Adrenal gland (tissue), 12 donors: ENCODE results near the gene CLEC7A. TPM values are rescaled to one million over a fixed set of nuclear protein-coding genes. Genes with fewer than 3 reads are reported as not detected.
A peak's percentile ranks its signal among the peaks of the same experiment; 100 is the strongest.

Source experiments
- DNase-seq, 7 donors: peaks; one replicate each; pipeline ENCODE4 v3.0.0-alpha.2; 2019 to 2020
- H3K27ac ChIP-seq, 5 donors: fragments of 200-600 bp; sonication (generic) in 4 of 5; 1 replicate in 3 of 5; 2 replicates in 2 of 5; pipeline versions ENCODE4 v1.5.1 to v1.8.0; 2016 to 2020; ENCODE audit warnings: mild to moderate bottlenecking in 1 of 5
- H3K27me3 ChIP-seq: fragments of 200-600 bp; 2 replicates; pipeline ENCODE4 v1.8.0; 2021
- H3K36me3 ChIP-seq, 2 donors: fragments of 200-600 bp; replicated peaks in 1 of 2; 1 replicate in 1 of 2; 2 replicates in 1 of 2; pipeline versions ENCODE4 v1.5.1 to v1.8.0; 2018 to 2022
- H3K4me1 ChIP-seq, 2 donors: fragments of 200-600 bp; replicated peaks in 1 of 2; 1 replicate in 1 of 2; 2 replicates in 1 of 2; pipeline versions ENCODE4 v1.5.1 to v1.8.0; 2018 to 2021
- H3K4me3 ChIP-seq, 4 donors: fragments of 200-600 bp; sonication (generic) in 3 of 4; one replicate each; pipeline ENCODE4 v1.5.1; 2016 to 2018
- H3K9me3 ChIP-seq, 3 donors: fragments of 200-600 bp; sonication (generic) in 1 of 3; replicated peaks in 1 of 3; 1 replicate in 2 of 3; 2 replicates in 1 of 3; pipeline versions ENCODE4 v1.5.1 to v1.8.0; 2016 to 2021
- POLR2A ChIP-seq, 2 donors: fragments of 450-650 bp; IDR thresholded peaks; one replicate each; pipeline ENCODE4 v1.6.1; 2017; ENCODE audit warnings: antibody characterized with exemption in 2 of 2, mild to moderate bottlenecking in 2 of 2, moderate library complexity in 1 of 2
- WGBS, 4 donors: extraction: QIAGEN DNeasy Blood & Tissue Kit in 2 of 4; methylation state at CpG; one replicate each; pipeline versions ENCODE4 v1.1.5 to v1.1.7; 2013 to 2017; 5-methylcytosine and 5-hydroxymethylcytosine counted together
- intact Hi-C, 2 donors: fragments of 100-400 bp; cut with DNase I; formaldehyde crosslinking; loops; one replicate each; pipeline versions ENCODE4 v1.14.1 to v1.15.0; 2022 to 2023
- polyA plus RNA-seq, 3 donors: library from polyadenylated mRNA; stranded (reverse); fragments of 200-250 nt in 2 of 3; fragments of 350-450 nt in 1 of 3; fragmentation: Illumina TruSeq in 1 of 3; extraction: RNeasy Lipid Tissue Mini Kit (QIAGEN cat#74804) in 1 of 3; gene quantifications; one replicate each; pipeline ENCODE4 v1.2.3, GENCODE V29; 2013 to 2014
- total RNA-seq, 9 donors: library from RNA; depleted of rRNA in 4 of 9; stranded (reverse); fragments of >200 nt in 4 of 9; fragments of 120-200 nt in 1 of 9; fragmentation: NEBNext Ultra II Directional in 1 of 9; extraction: Animal tissue kit (Norgen Biotek cat#: 25700) in 1 of 9; gene quantifications; one replicate each; pipeline versions ENCODE4 v1.1.0 to v1.2.4, GENCODE V29; 2013 to 2023
- TF ChIP-seq, protein P1 (sequence below), 6 experiments: fragments of 450-650 bp in 4 of 6; fragments of 200-600 bp in 2 of 6; sonication (generic) in 1 of 6; IDR thresholded peaks; 1 replicate in 5 of 6; 2 replicates in 1 of 6; pipeline versions ENCODE4 v1.5.1 to v1.8.0; 2016 to 2021; ENCODE audit warnings: antibody characterized with exemption in 6 of 6, mild to moderate bottlenecking in 2 of 6, moderate library complexity in 1 of 6
- donor health status: healthy with polysubstance abuse.
- donor health status: Bipolar disorder and iron deficiency.
- donor health status: DM: yes; HTN: yes; CAD: no.
- donor health status: DM: no; HTN: no; CAD: no.
- donor health status: DM: no; HTN: no; CAD: no.
- donor health status: DM: yes; HTN: yes; CAD: no.

The CLEC7A gene
- total and polyA plus RNA-seq, 12 donors: 3.3 to 23.6 (median 7.4) TPM

DNA sequence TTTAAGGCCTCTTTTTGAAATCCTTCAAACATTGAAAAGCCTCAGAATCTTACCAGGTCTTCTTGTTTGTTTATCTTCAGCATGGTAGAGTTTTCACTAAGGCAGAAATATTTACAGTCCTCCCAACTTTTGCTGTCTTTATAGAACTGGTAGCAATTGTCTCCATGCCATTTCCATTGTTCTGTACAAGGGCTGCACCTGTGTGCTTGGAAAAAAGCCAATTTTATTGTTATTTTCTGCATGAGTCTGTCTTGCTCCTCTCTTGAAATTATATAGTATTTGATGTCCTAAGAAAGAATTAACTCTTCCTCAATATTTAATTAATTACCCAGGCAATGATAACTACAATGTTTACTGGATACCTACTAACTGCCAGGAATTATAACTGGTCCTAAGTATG is 54.5 kb downstream of the CLEC7A start:
- TF ChIP-seq, protein P1, sequence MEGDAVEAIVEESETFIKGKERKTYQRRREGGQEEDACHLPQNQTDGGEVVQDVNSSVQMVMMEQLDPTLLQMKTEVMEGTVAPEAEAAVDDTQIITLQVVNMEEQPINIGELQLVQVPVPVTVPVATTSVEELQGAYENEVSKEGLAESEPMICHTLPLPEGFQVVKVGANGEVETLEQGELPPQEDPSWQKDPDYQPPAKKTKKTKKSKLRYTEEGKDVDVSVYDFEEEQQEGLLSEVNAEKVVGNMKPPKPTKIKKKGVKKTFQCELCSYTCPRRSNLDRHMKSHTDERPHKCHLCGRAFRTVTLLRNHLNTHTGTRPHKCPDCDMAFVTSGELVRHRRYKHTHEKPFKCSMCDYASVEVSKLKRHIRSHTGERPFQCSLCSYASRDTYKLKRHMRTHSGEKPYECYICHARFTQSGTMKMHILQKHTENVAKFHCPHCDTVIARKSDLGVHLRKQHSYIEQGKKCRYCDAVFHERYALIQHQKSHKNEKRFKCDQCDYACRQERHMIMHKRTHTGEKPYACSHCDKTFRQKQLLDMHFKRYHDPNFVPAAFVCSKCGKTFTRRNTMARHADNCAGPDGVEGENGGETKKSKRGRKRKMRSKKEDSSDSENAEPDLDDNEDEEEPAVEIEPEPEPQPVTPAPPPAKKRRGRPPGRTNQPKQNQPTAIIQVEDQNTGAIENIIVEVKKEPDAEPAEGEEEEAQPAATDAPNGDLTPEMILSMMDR (IDR thresholded peaks at IDR 0.05): no peak
- TF ChIP-seq POLR2A (IDR thresholded peaks at IDR 0.05): no peak
- intact Hi-C loops: no loop called here

DNA sequence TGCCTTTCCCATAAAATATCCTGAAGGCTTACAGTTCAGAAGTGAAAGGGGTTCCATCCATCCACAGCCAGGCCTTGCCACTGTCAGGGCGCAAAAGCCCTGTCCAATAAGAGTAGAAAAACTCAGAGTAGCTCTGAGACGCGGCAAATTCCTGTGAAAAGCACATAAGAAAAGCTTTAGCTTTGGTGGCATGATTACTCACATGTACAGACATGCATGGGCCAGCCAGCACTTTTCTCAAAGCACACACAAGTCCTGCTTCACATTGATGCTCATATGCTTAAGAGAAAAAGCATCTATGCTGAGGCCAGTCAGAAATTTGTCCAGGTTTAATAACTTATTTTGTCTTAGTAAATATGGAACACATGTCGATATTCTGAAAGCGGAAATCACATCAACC is 56.7 kb downstream of the CLEC7A start:
- no peak for TF ChIP-seq POLR2A (IDR thresholded peaks at IDR 0.05)
- TF ChIP-seq, protein P1 (IDR thresholded peaks at IDR 0.05): no peak
- intact Hi-C loops: no loop called here
- no peaks in the 10 kb centered on the region for H3K9me3 ChIP-seq
- DNase-seq: no peak
- H3K4me3 ChIP-seq: no peak overlapping the region
- no peaks in the 10 kb centered on the region for H3K36me3 ChIP-seq
- 85 to 92% (median 88%) methylated on average over 5 of the region's 5 CpGs for WGBS, 4 donors
- H3K4me1 ChIP-seq: peaks cover 0 to 4% of the 10 kb centered on the region in 2 donors
- no peaks in the 10 kb centered on the region for H3K27me3 ChIP-seq
- no peak overlapping the region for H3K27ac ChIP-seq

More for the DNA sequence above, 54.5 kb downstream of the CLEC7A start:
- Histone ChIP-seq H3K4me1 (no peaks in the 10 kb centered on the region), H3K36me3 (no peaks in the 10 kb centered on the region), H3K4me3 (no peak overlapping the region), H3K27me3 (no peaks in the 10 kb centered on the region), H3K27ac (no peak overlapping the region), H3K9me3 (no peaks in the 10 kb centered on the region)
- DNase-seq: no peak

DNA sequence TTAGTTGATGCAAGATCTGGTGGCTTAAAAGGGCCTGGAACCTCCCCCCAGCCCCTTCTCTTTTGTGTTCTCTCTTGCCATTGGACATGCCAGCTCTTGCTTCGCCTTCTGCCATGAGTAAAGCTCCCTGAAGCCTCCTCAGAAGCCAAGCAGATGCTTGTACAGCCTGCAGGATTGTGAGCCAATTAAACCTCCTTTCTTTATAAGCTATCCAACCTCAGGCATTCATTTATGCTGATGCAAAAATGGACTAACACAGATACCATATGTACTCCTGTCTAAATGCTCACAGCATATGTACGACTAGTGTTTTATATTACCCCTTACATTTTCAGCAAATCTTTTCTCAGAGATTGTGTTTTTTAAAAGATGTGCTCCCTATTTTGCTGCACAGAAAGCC is 57.9 kb downstream of the CLEC7A start:
- H3K4me3 ChIP-seq: no peak overlapping the region
- no peak for DNase-seq
- peaks cover 0 to 4% of the 10 kb centered on the region in 2 donors for H3K4me1 ChIP-seq
- no peaks in the 10 kb centered on the region for H3K9me3 ChIP-seq
- no peaks in the 10 kb centered on the region for H3K27me3 ChIP-seq
- intact Hi-C loops: no loop called here
- H3K36me3 ChIP-seq: no peaks in the 10 kb centered on the region
- WGBS, 4 donors: 78 to 93% (median 89%) methylated on average over 2 of the region's 2 CpGs
- TF ChIP-seq POLR2A (IDR thresholded peaks at IDR 0.05): no peak
- no peak overlapping the region for H3K27ac ChIP-seq

DNA sequence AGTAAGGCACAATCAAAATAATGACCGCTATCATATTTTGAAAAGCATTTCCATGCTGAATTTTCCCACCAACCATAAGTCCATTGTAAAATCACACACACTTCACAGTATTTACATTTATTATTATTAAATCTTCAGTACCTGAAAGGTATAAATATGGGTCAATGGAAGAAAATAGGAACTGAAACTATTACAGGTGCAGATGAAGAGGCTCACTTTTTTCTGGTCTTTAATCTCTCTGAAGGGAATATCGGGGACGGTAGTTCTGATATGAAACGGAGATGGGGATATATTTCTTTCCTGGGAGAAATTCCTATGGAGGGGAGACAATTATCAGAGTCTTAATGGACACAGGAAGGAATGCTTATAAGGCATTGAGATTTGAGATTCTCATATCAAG is 59.6 kb downstream of the CLEC7A start:
- DNase-seq: no peak
- Histone ChIP-seq H3K27me3 (no peaks in the 10 kb centered on the region), H3K9me3 (no peaks in the 10 kb centered on the region), H3K36me3 (no peaks in the 10 kb centered on the region), H3K4me1 (peaks cover 0 to 4% of the 10 kb centered on the region in 2 donors), H3K27ac (no peak overlapping the region), H3K4me3 (no peak overlapping the region)
- 86 to 89% (median 87%) methylated on average over 4 of the region's 4 CpGs for WGBS, 4 donors
- intact Hi-C loops: no loop called here
- TF ChIP-seq, protein P1 (IDR thresholded peaks at IDR 0.05): no peak

DNA sequence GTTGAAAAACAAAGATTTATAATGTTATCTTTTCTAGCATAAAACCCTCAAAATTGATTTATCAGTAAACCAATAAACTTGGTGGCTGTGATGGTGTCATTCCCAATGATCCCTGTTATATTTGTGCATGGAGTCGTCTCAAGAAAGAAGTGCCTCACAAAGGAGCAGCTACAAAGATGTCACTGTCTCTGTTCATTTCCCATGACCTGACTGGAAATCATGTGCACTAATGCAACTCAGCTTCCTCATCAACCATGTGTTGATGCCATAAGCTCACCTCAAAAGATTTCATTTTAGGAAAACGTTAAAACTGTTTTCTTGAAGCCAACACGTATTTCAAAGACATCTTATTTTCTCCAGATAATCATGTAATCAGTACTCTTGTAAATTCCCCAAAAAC is 60.0 kb downstream of the CLEC7A start:
- 11 to 18% (median 14%) methylated on average over 3 of the region's 3 CpGs for WGBS, 4 donors
- Histone ChIP-seq H3K4me3 (no peak overlapping the region), H3K4me1 (peaks cover 0 to 4% of the 10 kb centered on the region in 2 donors), H3K27me3 (no peaks in the 10 kb centered on the region), H3K9me3 (no peaks in the 10 kb centered on the region), H3K36me3 (no peaks in the 10 kb centered on the region), H3K27ac (peak overlapping the region in 1 of 5 donors; percentile 73)
- intact Hi-C loops: no loop called here
- no peak for DNase-seq
- TF ChIP-seq, protein P1 (IDR thresholded peaks at IDR 0.05): no peak
- TF ChIP-seq POLR2A (IDR thresholded peaks at IDR 0.05): no peak
